K562 (cell line): ENCODE results near the gene CTDSPL2. TPM values are rescaled to one million over a fixed set of nuclear protein-coding genes. Genes with fewer than 3 reads are reported as not detected.

ENCODE experiments used
- BRD9 ChIP-seq: fragments of 450-650 bp; IDR thresholded peaks from 2 replicates; pipeline ENCODE4 v1.6.1; 2018; ENCODE audit warnings: low read depth; ENCODE audit not compliant: partially characterized antibody
- HINFP ChIP-seq: fragments of 450-650 bp; conservative IDR thresholded peaks from 2 replicates; pipeline ENCODE4 v1.6.1; 2016; ENCODE audit warnings: missing genetic modification characterization, low read depth, mild to moderate bottlenecking, control low read depth, missing compliant biosample characterization
- PHB ChIP-seq: fragments of 250-450 bp; sonication (Bioruptor Pico); IDR thresholded peaks from 2 replicates; pipeline ENCODE4 v1.5.0; 2021
- RNF219 ChIP-seq: fragments of 250-450 bp; sonication (Bioruptor Pico); IDR thresholded peaks from 2 replicates; pipeline ENCODE4 v1.5.0; 2022; ENCODE audit warnings: mild to moderate bottlenecking
- TEAD2 ChIP-seq: fragments of 450-650 bp; IDR thresholded peaks from 2 replicates; pipeline ENCODE4 v1.6.1; 2016; ENCODE audit warnings: missing genetic modification characterization, control low read depth, missing compliant biosample characterization
- ZBTB43 ChIP-seq: sonication (generic); formaldehyde crosslinking; IDR thresholded peaks from 2 replicates; pipeline ENCODE4 v1.8.0; 2023; ENCODE audit warnings: mild to moderate bottlenecking, missing genetic modification reagents
- ZC3H4 ChIP-seq: sonication (generic); formaldehyde crosslinking; IDR thresholded peaks from 2 replicates; pipeline ENCODE4 v1.9.0; 2021; ENCODE audit warnings: missing genetic modification reagents, borderline replicate concordance
- ZNF77 ChIP-seq: fragments of 250-450 bp; sonication (Bioruptor Pico); IDR thresholded peaks from 2 replicates; pipeline ENCODE4 v1.5.0; 2020
- polyA plus RNA-seq, 8 experiments: library from polyadenylated mRNA; depleted of rRNA in 4 of 8; stranded (reverse) in 5 of 8; unstranded in 3 of 8; fragments of >200 nt; fragmentation: Nextera tagmentation in 2 of 8; fragmentation: Illumina TruSeq in 1 of 8; extraction: Ambion mirVana in 2 of 8; extraction: Trizol in 1 of 8; gene quantifications; 2 replicates each; pipeline versions ENCODE4 v1.2.1 to v1.2.3, GENCODE V29; 2011 to 2014; ENCODE audit warnings: inconsistent platforms in 1 of 8, missing spikeins in 1 of 8
- total RNA-seq, 7 experiments: library from RNA; depleted of rRNA in 6 of 7; stranded (reverse); fragments of >200 nt in 6 of 7; fragmentation: Illumina TruSeq in 2 of 7; extraction: Trizol in 2 of 7; gene quantifications; 2 replicates each; pipeline versions ENCODE4 v1.2.1 to v1.2.3, GENCODE V29; 2011 to 2021; ENCODE audit warnings: low replicate concordance in 1 of 7
- TF ChIP-seq, protein P1 (sequence below), 2 experiments: fragments of 450-650 bp; formaldehyde crosslinking in 1 of 2; IDR thresholded peaks; 2 replicates each; pipeline versions ENCODE4 v1.4.0 to v1.6.1; 2014 to 2020; ENCODE audit warnings: mild to moderate bottlenecking in 2 of 2, borderline replicate concordance in 1 of 2, low read depth in 1 of 2
- TF ChIP-seq, protein P2 (sequence below): sonication (generic); formaldehyde crosslinking; IDR thresholded peaks from 2 replicates; pipeline ENCODE4 v1.5.0; 2020; ENCODE audit warnings: missing genetic modification reagents

Gene CTDSPL2
- total and polyA plus RNA-seq, 9 of the 15 experiments (the other 6 are each of a cell fraction or from before 2014, with no cell fraction given): 16.8 to 79.0 (median 53.1) TPM

- TF ChIP-seq, protein P1, sequence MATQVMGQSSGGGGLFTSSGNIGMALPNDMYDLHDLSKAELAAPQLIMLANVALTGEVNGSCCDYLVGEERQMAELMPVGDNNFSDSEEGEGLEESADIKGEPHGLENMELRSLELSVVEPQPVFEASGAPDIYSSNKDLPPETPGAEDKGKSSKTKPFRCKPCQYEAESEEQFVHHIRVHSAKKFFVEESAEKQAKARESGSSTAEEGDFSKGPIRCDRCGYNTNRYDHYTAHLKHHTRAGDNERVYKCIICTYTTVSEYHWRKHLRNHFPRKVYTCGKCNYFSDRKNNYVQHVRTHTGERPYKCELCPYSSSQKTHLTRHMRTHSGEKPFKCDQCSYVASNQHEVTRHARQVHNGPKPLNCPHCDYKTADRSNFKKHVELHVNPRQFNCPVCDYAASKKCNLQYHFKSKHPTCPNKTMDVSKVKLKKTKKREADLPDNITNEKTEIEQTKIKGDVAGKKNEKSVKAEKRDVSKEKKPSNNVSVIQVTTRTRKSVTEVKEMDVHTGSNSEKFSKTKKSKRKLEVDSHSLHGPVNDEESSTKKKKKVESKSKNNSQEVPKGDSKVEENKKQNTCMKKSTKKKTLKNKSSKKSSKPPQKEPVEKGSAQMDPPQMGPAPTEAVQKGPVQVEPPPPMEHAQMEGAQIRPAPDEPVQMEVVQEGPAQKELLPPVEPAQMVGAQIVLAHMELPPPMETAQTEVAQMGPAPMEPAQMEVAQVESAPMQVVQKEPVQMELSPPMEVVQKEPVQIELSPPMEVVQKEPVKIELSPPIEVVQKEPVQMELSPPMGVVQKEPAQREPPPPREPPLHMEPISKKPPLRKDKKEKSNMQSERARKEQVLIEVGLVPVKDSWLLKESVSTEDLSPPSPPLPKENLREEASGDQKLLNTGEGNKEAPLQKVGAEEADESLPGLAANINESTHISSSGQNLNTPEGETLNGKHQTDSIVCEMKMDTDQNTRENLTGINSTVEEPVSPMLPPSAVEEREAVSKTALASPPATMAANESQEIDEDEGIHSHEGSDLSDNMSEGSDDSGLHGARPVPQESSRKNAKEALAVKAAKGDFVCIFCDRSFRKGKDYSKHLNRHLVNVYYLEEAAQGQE (IDR thresholded peaks at IDR 0.05; ENCODE audit: borderline replicate concordance): peak; percentile 48; the same call in 1 of the 2 replicates
- TF ChIP-seq, protein P1 (CRISPR knock-in tag; IDR thresholded peaks at IDR 0.05; ENCODE audit: low read depth): no peak
- no peak for TF ChIP-seq RNF219 (CRISPR knock-in tag)
- peak; percentile 91 for TF ChIP-seq BRD9
- TF ChIP-seq TEAD2 (tag): 0 out of 2 replicates have a peak, but pooled peaks have one; percentile 23
- TF ChIP-seq ZBTB43 (CRISPR knock-in tag): no peak
- TF ChIP-seq PHB: no peak
- TF ChIP-seq, protein P2, sequence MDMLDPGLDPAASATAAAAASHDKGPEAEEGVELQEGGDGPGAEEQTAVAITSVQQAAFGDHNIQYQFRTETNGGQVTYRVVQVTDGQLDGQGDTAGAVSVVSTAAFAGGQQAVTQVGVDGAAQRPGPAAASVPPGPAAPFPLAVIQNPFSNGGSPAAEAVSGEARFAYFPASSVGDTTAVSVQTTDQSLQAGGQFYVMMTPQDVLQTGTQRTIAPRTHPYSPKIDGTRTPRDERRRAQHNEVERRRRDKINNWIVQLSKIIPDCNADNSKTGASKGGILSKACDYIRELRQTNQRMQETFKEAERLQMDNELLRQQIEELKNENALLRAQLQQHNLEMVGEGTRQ (CRISPR knock-in tag): no peak
- TF ChIP-seq ZNF77 (CRISPR knock-in tag): no peak
- TF ChIP-seq HINFP (tag): no peak
- TF ChIP-seq ZC3H4: no peak
These were observed at the start of gene CTDSPL2 (continued) for GRCh38 chr15:44426975-44427755.
